Astrocyte of the cerebellum (primary cell): Measurements from ENCODE around the gene SGMS1.
A peak's percentile ranks its signal among the peaks of the same experiment; 100 is the strongest.

Source experiments
- DNase-seq: peaks from one replicate; pipeline ENCODE4 v3.0.0-alpha.2; 2011; ENCODE audit warnings: low read depth
- H3K4me3 ChIP-seq: 2 replicates; pipeline ENCODE4 v1.5.1; 2011; ENCODE audit warnings: mild to moderate bottlenecking, low read depth, low read length, moderate library complexity
- CTCF ChIP-seq: IDR thresholded peaks from 2 replicates; pipeline ENCODE4 v1.5.1; 2012; ENCODE audit warnings: low read length, low read depth, moderate library complexity, mild to moderate bottlenecking; ENCODE audit errors: missing control alignments
- in situ Hi-C: cut with HindIII; loops from 2 replicates; pipeline ENCODE4 v1.10.0; 2017; ENCODE audit warnings: low sequenced_read_pairs

SGMS1 gene

GRCh38 chr10:50558371-50558770 lies 65.4 kb downstream of the SGMS1 start:
- no peak for TF ChIP-seq CTCF
- in situ Hi-C loops: no loop called here
- no peak overlapping the region for H3K4me3 ChIP-seq
- no peak for DNase-seq

GRCh38 chr10:50557130-50557682 lies 66.5 kb downstream of the SGMS1 start:
- H3K4me3 ChIP-seq: no peak overlapping the region
- TF ChIP-seq CTCF: no peak
- no peak for DNase-seq
- in situ Hi-C loops: no loop called here

- in situ Hi-C loops: no loop called here
- TF ChIP-seq CTCF: no peak
- H3K4me3 ChIP-seq: no peak overlapping the region
- DNase-seq: no peak
Observed at GRCh38 chr10:50556237-50557120, 67.3 kb downstream of the SGMS1 start.

- no peak for TF ChIP-seq CTCF
- H3K4me3 ChIP-seq: no peak overlapping the region
- in situ Hi-C loops: no loop called here
- DNase-seq: no peak
Observed at GRCh38 chr10:50554995-50555568, 68.7 kb downstream of the SGMS1 start.

GRCh38 chr10:50554376-50554994 lies 69.3 kb downstream of the SGMS1 start:
- DNase-seq: no peak
- in situ Hi-C loops: no loop called here
- no peak overlapping the region for H3K4me3 ChIP-seq
- no peak for TF ChIP-seq CTCF

- in situ Hi-C loops: no loop called here
- TF ChIP-seq CTCF: peak; percentile 42
- no peak for DNase-seq
- H3K4me3 ChIP-seq: no peak overlapping the region
Observed at GRCh38 chr10:50552771-50553535, 70.8 kb downstream of the SGMS1 start.
